22Rv1 (cell line): ENCODE data around the gene PARK7.

Experiments used
- CTCF ChIP-seq: fragments of 450-650 bp; IDR thresholded peaks from 2 replicates; pipeline ENCODE4 v1.5.1; 2017; ENCODE audit warnings: mild to moderate bottlenecking
- ZFX ChIP-seq: fragments of 450-650 bp; IDR thresholded peaks from 2 replicates; pipeline ENCODE4 v1.6.1; 2017; ENCODE audit warnings: antibody characterized with exemption, borderline replicate concordance

DNA sequence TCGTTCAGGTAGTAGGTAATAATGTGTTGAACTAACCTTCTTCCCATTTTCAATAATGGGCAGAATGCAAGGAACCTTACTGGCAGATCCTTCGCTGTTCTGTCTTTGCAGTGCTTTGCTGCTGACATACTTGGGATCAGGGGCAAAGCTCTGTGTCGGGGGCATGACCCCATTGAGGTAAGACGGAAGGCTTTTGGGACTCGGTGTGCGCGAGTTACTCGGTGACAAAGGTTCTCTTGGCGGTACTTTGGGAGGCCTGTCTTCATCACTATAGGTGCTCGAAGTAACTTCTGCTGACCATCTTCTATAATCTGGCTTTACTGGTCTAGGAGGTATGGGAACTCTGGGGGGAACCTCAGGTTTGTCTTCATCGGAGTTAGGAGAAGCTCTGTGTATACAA is 51.9 kb downstream of the PARK7 start:
- no peak for TF ChIP-seq CTCF
- TF ChIP-seq ZFX, result no peak
